Osteocyte (in vitro differentiated cells): ENCODE data around the gene CRCP. TPM values are rescaled to one million over a fixed set of nuclear protein-coding genes. Genes with fewer than 3 reads are reported as not detected.
"Not testable (repeated sequence)": the region's sequence is repeated elsewhere in the genome, so short reads cannot be mapped to it uniquely, and the experiment has no call there.

ENCODE experiments used
- DNase-seq: peaks from one replicate; pipeline ENCODE4 v3.0.0; 2021; ENCODE audit warnings: mixed read lengths; ENCODE audit not compliant: unreplicated experiment; ENCODE audit errors: extremely low spot score
- H3K27ac Mint-ChIP-seq: one replicate; pipeline ENCODE4 v1.8.0; 2021; ENCODE audit warnings: mild to moderate bottlenecking, mixed read lengths; ENCODE audit not compliant: unreplicated experiment
- H3K27me3 Mint-ChIP-seq: one replicate; pipeline ENCODE4 v1.8.0; 2021; ENCODE audit warnings: mixed read lengths; ENCODE audit not compliant: unreplicated experiment
- H3K36me3 Mint-ChIP-seq: one replicate; pipeline ENCODE4 v1.8.0; 2021; ENCODE audit warnings: mixed read lengths; ENCODE audit not compliant: unreplicated experiment
- H3K4me1 Mint-ChIP-seq: one replicate; pipeline ENCODE4 v1.8.0; 2021; ENCODE audit warnings: mixed read lengths; ENCODE audit not compliant: unreplicated experiment
- H3K4me3 Mint-ChIP-seq: one replicate; pipeline ENCODE4 v1.8.0; 2021; ENCODE audit warnings: mild to moderate bottlenecking, moderate library complexity, mixed read lengths; ENCODE audit not compliant: unreplicated experiment
- H3K9me3 Mint-ChIP-seq: one replicate; pipeline ENCODE4 v1.8.0; 2021; ENCODE audit warnings: mixed read lengths; ENCODE audit not compliant: unreplicated experiment
- CTCF ChIP-seq: fragments of 200-600 bp; sonication (generic); IDR thresholded peaks from 2 replicates; pipeline ENCODE4 v1.5.0; 2021; ENCODE audit warnings: antibody characterized with exemption, mild to moderate bottlenecking, moderate library complexity
- total RNA-seq: library from RNA; stranded (reverse); gene quantifications from 2 replicates; pipeline ENCODE4 v1.2.1, GENCODE V29; 2021

Gene CRCP
- total RNA-seq, 1 donor from 2014 or later, result 26.5 TPM

- Mint-ChIP-seq H3K27me3 (no peaks in the 10 kb centered on the region), H3K9me3 (no peaks in the 10 kb centered on the region), H3K4me3 (no peak overlapping the region), H3K27ac (no peak overlapping the region), H3K36me3 (no peaks in the 10 kb centered on the region), H3K4me1 (peaks cover 13% of the 10 kb centered on the region)
- DNase-seq, result no peak
- no peak for TF ChIP-seq CTCF
Observed at GRCh38 chr7:66125052-66125694, 10.5 kb downstream of the CRCP start.

GRCh38 chr7:66125781-66126352 is 11.2 kb downstream of the CRCP start:
- H3K4me3 Mint-ChIP-seq, H3K36me3 Mint-ChIP-seq, DNase-seq, H3K27ac Mint-ChIP-seq, H3K9me3 Mint-ChIP-seq, H3K27me3 Mint-ChIP-seq: not testable (repeated sequence)
- H3K4me1 Mint-ChIP-seq, result peaks cover 13% of the 10 kb centered on the region

GRCh38 chr7:66127172-66127571 is 12.5 kb downstream of the CRCP start:
- H3K4me3 Mint-ChIP-seq, DNase-seq, H3K9me3 Mint-ChIP-seq, H3K27me3 Mint-ChIP-seq, H3K27ac Mint-ChIP-seq, H3K36me3 Mint-ChIP-seq: not testable (repeated sequence)
- H3K4me1 Mint-ChIP-seq, result peaks cover 13% of the 10 kb centered on the region

- Mint-ChIP-seq H3K4me3 (no peak overlapping the region), H3K9me3 (no peaks in the 10 kb centered on the region), H3K4me1 (peaks cover 17% of the 10 kb centered on the region), H3K27ac (peak overlapping the region; percentile 68), H3K27me3 (no peaks in the 10 kb centered on the region), H3K36me3 (peaks cover 41% of the 10 kb centered on the region)
- TF ChIP-seq CTCF, result no peak
- no peak for DNase-seq
Observed at GRCh38 chr7:66138994-66139752, 24.5 kb downstream of the CRCP start.

GRCh38 chr7:66140924-66141323 is 26.3 kb downstream of the CRCP start:
- Mint-ChIP-seq H3K27ac (peak overlapping the region; percentile 33), H3K4me1 (peaks cover 25% of the 10 kb centered on the region), H3K4me3 (no peak overlapping the region)

More at GRCh38 chr7:66140924-66141323, 26.3 kb downstream of the CRCP start:
- TF ChIP-seq CTCF, result peak; percentile 64
- no peak for DNase-seq
- peaks cover 36% of the 10 kb centered on the region for H3K36me3 Mint-ChIP-seq
- no peaks in the 10 kb centered on the region for H3K27me3 Mint-ChIP-seq
- H3K9me3 Mint-ChIP-seq, result no peaks in the 10 kb centered on the region
